ENCODE measurements around the gene LYZL4.

Gene LYZL4

DNA sequence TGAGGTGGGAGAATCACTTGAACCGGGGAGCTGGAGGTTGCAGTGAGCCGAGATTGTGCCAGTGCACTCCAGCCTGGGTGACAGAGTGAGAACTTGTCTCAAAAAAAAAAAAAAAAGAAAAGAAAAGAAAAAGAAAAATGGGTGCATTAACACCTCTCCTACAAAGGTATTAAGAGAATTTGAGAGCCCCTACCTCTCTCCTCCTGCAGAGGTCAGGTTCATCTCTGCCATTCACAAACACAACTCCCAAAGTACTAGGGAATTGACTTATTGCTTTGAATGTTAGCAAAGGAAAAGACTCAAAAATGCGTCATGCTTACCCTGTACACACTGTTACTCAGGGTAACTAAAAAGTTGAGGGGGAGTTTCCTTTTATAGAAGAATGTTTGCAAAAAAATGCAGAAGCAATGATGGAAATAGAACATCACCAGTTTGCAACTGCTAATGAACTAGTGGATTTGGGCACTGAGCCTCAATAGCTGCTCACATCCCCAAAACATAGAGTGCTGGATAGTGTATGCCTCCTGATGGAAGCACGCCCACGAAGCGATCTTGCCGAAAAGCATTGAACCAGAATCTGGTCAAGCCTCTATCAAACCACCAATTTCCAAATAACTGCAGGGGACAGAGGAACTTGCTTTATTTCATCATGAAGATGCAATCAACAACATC lies 15.5 kb upstream of the LYZL4 start:
- no peak for DNase-seq

DNA sequence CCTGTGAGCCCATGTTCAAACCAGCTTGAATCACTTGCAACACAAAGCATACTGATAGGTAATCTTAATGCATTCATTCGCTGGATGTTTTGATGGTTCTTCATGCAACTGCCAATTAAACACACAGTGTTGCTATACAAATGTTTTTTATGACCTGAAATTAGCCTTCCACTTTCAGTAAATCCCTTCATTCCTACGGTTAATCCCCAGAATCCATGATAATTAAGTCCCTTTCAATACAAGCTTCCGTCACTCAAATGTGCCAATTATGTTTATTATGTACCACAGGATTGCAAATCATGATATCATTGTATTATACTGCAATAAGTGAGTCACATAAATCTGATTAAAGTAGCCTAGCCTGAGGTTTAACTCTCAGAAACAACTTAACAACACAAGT lies 14.5 kb upstream of the LYZL4 start:
- DNase-seq, result no peak

DNA sequence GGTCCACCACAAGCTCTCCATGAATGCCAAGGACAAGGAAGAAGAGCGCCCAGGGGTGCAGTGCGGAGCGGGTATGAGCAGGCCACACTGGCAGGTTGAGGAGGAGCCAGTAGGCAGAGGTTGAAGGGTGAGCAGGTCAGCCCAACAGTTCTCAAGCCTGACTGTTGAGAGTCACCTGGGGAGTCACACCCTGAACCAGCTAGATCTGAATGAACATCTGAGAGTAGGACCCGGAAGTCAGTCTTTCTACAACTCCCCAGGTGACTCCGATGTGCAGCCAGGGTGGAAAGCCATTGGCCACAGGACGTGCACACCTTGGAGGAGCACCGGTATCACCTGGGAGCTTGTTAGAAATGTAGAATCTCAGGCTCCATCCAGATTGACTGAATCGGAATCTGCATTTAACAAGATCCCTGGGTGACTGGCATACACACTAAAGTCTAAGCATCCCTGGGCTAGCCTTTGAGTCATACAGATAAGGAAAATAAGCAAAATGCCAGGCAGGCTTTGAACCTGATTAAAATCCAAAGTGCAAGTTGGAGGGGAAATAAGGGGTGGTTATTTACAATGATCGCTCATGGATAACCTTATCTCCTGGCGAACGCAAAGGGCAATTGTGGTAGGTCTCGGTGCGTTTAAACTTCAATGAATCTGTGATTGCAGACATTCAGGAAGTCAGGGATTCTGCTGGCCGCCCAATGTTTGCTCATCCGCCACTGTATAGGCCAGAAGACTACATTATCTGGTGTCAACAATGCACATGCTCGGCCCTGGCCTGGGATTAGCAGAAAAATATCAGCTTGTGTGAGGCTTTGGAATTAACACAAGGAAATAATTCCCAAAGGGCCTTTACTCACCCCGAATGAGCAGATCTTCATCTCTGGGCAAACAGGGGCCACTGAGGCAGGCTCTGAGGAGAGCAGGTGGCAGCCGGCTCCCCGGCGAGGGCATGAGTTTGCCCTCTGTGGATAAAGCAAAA lies 11.7 kb upstream of the LYZL4 start:
- no peak for DNase-seq

DNA sequence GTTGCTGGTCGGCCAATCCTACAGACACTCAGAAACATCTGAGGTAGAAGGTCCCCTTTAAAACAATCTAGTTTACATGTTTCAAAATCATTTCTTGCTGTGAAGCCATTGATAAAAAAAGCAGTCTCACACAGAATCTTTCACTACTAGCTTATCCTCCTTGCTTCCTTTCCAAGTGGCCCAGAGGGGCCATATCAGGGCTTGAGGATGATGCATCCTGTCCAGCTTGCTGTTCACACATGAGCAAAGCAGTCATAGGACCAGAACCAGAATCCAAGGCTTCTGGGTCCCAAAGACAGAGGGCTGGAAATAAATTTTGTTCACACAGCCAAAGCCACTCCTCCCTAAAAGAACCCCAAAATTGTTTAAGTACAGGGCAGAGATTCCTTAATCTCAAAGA lies 9.2 kb upstream of the LYZL4 start:
- no peak for DNase-seq

DNA sequence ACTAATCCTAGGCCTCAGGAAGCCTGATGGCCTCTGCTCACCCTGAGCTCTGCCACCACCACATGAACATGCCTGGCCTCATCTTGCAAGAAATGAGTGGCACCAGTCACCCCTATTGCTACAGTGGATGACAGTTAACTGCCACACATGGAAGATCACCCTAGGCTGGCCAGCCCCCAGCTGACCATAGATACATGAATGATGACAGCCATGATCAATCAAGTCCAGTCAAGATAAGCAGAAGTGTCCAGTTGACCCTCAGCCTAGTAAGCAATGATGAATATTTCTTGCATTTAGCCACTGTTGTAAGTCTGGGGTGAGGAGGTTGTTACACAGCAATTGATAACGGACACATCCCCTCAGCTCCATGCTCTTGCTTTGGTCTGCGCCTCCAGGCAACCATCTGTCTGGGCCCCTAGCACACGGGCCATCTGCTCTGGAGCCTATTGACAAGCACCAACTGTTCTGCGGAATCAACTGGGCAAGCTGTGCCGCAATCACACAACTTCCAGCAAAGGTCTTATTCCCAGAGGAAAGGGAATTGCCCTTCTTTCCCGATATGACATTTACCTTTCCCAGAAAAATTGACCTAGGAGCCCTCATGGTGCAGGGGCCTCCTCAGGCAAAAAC lies 2.2 kb upstream of the LYZL4 start:
- DNase-seq, result no peak

DNA sequence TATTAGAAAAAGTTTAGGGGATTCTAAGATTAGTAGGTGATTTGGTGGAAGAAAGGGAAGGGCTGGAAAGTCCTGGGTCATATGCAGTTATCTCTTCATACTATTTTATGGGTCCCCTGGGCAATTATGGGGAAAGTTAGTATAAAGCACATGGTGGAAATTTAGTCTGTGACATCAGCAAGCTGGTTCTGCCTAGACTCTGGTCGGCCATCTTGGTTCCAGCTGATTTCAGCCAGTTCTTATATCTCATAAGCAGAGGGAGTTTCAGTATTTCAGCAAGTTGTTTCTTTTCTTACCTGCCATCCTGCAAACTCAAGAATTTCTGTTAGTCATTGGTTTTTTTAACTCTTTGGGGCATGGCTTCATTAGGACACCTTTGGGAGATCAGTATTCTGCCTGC lies 1.0 kb upstream of the LYZL4 start:
- DNase-seq, result no peak

DNA sequence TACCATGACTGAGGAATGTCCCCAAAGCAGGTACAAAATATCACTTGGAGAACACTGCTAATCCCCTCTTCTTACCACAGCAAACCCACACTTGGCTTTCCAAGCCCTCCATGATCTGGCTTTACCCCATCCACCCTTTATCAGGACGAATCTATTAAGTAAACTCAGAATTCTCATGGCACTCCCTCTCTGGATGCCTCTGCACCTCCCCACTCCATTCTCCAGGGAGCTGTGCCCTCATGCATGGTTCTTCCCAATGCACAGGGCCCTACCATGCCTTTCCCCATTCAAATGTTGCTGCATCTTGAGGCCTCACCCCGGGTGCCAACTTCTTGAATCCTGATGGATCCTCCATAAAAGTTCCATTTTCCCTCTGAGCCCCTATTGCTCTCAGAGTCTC lies 2.3 kb downstream of the LYZL4 start:
- no peak for DNase-seq

DNA sequence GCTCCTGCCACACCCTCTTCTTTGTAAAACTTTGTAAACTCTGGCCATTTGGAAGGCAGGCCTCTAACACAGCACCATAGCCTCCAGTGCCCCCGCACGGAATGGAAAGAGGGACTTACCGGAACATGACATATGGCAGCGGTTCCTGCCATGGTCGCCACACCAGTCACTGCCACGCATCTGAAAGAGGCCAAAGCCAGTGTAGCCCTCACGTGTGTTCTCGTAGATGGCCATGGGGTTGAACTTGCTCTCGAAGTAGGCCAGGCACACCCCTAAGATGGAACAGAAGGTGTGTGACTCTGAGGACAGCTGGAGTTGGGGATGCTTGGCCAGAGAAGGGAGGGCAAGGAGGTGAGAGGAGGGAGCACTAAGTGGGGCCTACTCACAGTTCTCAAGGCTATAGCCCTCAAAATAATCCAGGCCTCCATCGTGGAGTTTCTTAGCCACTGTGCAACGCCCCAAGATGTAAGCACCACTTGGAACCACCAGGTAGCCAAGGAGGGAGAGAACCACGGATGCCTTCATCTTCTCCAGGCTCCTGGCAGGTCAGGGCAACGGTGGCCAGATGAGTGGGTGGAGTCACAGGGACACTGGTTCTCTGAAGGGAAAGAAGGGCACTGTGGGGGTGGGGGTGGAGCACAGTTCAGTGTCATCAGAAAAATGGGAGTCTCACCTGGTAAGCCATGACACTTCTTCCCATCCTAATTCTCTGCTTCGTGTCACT lies 3.5 kb downstream of the LYZL4 start:
- no peak for DNase-seq

DNA sequence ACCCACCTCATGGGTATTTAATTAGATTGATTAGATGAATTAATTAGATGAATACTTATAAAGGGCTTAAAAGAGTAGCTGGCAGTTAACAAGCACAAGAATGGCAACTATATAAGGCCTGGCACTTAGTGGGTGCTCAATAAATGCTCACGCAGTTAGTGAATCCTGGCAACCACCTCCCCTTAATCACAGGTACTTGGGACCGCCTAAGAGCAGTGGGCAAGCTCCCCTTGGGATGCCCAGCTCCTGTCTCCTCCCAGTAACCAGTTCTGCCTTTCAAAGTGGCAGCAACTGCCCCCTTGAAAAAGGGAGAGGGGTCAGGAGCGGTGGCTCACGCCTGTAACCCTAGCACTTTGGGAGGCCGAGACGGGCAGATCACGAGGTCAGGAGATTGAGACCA lies 4.6 kb downstream of the LYZL4 start:
- DNase-seq, result no peak

DNA sequence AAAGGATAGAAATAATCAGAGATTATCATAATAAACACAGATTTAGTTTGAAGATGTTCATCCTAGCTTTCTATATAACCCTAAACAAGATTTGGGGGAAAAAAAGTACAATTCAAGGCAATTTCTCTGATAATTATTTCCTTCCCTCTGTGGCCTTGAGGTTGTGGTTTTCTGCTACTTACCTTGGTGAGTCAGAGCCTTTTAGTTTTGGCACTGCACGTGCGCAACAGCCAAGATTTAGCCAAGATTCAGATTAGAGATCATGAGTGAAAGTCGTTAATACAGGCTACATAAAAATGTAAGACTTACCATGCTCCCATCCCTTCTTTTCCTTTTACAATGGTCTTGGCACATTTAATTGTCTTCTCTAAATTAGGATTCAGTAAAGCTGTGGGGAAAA lies 6.7 kb downstream of the LYZL4 start:
- no peak for DNase-seq

DNA sequence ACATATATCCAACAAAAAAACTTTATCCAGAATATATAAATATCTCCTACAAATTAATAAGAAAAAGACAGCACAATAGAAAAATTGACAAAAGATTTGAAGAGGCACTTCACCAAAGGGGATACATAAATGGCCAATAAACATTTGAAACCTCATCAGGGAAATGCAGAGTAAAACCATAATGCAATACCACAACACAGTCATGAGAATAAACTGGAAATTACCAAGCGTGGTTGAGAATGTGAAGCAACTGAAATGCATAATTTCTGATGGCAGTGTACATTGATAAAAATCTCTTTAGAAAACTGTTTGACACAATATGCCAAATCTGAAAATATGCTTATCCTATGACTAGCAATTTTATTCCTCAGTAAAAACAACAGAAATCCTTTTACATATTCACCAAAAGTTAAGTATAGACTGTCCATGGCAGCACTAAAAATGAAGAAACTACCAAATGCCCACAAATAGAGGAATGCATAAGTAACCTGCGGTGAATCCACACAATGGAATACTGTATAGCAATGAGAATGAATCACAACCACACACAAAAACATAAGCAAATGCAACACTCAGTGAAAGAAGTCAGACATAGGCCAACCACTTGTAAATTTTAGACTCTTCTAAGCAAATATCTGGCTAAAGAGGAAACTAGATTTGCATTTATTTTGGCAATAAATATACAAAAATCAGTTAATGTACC lies 7.9 kb downstream of the LYZL4 start:
- DNase-seq, result no peak

DNA sequence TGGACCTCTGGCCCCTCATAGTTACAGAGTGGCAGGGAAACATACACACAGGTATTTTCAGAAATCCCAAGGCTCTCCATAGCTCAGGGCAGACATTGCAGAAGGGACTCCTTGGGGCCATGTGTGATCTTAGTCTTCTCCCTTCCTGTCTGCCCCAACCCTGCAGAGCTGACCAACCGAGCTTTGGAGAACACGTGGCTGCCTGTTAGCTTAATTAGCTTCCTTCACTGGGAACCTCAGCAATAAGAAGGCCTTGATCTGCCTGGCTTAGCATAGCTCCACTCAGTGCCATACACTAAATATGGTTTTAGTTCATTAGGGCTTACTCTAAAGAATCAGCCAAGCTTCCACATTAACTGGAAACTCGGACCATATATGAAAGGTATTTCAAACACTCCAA lies 12.3 kb downstream of the LYZL4 start:
- DNase-seq, result no peak

DNA sequence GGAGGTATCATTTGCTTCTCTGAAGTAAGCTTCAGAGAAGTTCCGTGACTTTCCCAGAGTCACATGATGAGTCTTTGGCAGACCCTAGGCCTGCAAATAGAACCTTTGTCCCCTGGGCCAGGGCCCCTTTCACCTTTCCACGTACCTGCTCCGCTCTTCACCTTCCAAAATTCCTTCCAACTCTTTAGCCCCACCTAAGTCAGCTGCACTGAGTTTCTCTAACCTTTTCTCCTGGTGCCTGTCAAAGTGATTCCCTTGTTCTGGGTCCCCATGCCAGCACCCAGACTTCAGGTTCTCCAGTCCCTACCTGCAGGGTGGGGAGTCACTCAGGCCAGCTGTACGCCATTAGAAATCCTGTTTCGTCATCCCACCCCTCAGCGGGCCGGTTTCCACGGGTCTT lies 12.8 kb downstream of the LYZL4 start:
- no peak for DNase-seq

DNA sequence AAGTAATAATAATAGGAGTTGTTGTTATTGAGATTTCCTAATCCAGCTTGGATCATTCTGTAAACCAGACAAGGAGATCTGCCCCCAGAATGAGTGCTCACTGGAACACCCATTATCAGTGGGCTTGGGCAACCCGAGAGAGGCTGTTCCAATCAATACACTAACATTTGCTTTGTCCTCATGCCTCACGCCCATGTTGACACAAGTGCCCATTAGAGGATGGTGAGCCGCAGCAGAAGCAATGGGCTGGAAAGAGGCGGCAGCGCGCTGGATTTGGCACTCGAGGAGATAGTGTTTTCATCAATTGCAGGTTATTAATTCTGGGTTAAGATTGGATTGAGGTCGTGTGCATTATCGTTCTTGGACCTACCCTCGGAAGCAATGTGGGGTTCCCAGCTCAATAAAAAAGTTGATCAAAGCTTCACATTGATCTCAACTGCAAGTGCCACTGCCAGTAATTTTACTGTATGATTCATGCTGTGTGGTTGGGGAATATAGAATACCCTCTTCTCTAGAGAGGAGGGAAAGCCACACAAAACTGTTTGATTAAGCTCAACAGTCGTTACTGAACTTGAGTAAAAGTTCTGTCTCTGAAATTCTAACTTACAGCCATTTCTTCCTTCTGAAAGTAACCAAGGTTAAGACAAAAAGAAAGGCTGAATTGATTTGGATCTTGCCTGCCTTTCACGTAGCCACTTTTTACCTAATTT lies 15.7 kb downstream of the LYZL4 start:
- DNase-seq, result no peak

DNA sequence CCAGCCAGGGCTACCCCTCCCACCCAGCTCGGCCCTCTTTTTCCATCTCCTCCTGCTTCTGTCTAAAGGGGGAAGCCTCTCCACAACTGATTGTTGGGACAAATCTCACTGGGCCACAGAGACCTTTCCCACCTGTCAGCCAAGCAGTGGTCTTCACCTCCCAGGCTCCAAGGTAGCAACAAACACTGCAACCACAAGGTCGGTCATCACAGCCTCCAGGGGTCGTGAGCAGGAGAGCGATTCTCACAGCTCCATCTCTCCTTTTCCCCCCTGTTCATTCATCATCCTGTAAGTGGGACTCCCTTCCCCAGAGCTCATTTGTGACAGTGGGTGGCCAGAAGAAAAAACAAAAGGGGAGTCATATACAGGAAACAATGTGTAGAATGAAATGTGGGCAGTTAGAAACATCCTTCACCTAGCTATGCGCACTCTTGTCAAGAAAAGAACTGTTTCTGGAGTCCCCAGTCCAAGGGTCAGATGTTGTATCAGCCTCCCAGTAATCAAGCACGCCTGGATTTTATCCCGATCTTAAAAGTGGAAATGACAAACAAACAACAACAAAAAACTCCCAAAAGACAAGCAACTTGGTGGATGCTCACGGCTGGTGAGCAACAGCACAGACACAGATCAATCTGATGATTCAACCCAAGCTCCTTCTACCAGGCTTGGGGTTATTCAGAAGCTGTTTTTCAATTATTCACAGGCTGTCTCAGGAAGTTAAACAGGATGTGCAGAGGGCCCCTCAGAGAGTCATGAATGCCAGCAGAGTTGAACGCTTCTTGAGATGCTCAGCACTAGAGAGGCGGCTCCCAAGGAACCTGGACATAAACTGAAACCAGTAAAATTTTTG lies 22.4 kb downstream of the LYZL4 start:
- DNase-seq, result peak; percentile 62

DNA sequence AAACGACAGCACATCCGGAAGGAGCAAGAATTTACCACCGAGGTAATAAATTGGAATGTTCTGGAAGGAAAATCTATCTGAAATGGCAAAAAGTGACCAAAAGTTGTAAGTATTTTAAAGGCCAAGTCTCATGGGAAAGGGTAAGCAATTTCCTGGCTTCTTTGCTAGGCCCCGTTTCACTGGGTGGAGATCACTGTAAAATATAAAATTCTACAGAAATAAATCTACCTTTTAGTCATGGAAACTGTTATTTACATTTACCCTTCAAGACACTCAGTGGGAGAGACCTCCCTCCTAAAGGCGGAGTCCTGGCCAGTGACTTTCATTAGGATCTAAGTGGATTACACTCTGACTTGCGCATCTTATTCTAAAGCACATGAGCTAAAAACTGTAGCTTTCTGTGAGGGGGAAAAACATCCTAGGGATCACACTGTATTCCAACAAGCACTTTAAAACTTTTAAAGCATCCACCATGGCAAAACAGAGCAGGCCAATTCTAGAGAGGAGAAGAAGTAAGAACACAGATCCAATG lies 28.8 kb downstream of the LYZL4 start:
- DNase-seq, result no peak

DNA sequence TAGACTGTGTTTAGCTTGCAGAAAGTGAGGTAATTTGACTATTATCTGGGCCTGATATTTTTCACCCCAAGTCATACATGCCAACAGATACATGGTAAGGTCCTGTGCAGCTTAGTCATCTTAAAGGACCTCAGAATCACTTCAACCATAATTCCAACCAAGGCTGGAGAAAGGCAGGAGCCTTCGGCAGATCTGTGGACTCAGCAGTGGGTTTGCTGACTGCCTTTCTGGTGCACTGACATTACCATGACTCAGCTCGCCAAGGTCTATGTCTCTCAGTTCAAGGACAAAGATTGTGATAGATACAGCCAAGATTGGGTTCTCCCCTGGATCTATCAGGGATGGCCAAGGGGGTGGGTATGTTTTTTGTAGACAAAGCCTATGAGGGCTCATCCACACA lies 32.7 kb downstream of the LYZL4 start:
- DNase-seq, result no peak

DNA sequence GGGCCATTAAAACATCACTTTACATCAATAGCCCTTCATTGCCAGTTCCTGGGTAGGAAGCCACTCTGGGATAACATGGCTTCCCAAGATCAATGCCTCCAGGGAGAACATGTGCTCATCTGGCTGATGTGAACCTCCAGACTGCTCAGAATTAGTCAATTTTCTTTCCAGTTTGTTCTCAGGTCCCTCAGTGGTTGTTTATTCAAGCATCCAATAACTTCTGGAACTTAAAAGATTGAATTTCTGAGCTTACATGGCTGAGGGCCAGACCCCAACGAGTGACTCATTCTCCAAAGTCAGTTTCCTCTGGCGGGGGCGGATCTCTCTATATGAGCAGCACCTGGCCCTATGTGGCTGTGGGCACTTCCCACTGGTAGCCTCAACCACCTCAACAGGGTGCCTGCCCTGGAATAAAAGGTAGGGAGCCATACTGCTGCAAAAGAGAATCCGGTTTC lies 34.0 kb downstream of the LYZL4 start:
- DNase-seq, result no peak

DNA sequence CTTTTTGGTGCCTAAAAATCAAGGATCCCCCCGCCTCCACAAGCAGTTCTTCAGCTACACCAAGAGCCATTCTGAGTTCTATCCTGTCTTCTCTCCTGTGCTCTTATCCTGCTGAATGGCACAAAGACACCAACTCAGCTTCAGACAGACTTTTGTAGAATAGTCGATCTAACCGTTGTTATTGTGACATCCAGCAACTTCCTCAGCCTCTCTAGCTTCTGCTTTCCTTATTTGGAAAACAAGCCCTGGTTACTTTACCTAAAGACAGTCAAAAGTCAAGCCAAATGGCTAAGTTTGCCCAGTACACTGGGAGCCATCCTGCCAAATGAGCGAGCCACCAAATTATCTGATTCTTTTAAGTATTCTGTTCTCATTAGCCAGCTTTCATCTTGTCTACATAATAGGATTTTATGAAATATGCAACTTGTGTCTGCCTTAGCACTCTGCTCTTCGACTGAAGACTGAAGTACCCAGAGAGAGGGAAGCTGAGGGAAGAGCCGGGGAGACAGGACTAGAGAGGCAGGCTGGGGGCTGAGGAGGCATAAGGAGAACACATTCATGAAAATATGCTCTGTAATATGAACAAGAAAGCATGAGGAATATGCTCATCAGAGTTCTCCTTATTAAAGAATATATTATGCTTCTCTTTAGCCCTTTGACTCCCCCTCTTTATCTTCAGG lies 35.1 kb downstream of the LYZL4 start:
- DNase-seq, result no peak

DNA sequence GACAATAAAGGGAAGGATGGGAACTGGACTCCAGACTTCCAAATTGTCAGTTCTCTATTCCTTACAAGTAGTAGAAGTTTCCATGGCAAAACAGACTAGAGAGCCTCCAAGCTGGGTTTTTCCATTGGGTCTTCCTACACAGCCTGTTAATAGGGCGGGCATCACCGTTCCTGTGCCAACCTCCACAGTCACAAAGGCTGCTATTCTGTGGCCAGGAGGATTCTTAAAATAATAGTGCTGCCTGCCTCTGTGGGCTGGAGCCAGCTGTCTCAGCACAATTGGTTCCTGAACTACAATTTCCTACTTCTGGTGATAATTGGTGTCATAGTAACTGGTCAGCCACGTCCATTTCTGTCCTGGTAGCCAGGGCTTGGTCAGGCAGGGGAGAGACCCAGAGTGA lies 38.6 kb downstream of the LYZL4 start:
- no peak for DNase-seq
